Measurements from ENCODE around the gene FAM83B.

FAM83B gene

GRCh38 chr6:54920628-54921027, 74.1 kb downstream of the FAM83B start:
- Histone ChIP-seq H3K27ac (ENCODE audit: low read depth, low read length, poor library complexity, severe bottlenecking) (no peak overlapping the region), H3K4me2 (ENCODE audit: low read length) (no peak overlapping the region), H3K79me2 (ENCODE audit: insufficient read depth, low read length) (no peaks in the 10 kb centered on the region), H3K4me1 (ENCODE audit: insufficient read depth, low read length, severe bottlenecking) (no peaks in the 10 kb centered on the region), H2AFZ (ENCODE audit: low read length) (no peak overlapping the region), H3K9me3 (ENCODE audit: low read length) (no peaks in the 10 kb centered on the region), H4K20me1 (ENCODE audit: insufficient read depth, low read length) (no peaks in the 10 kb centered on the region), H3K9me2 (ENCODE audit: low read depth, low read length) (no peaks in the 10 kb centered on the region), H3K27me3 (ENCODE audit: insufficient read depth, low read length) (no peaks in the 10 kb centered on the region), H3K4me3 (ENCODE audit: low read depth, low read length, poor library complexity, severe bottlenecking) (no peak overlapping the region), H3K9ac (ENCODE audit: low read length) (no peak overlapping the region), H3F3A (ENCODE audit: insufficient read depth, low read length) (no peaks in the 10 kb centered on the region), H3K36me3 (ENCODE audit: insufficient read depth, low read length) (no peaks in the 10 kb centered on the region)
- no peak for TF ChIP-seq EZH2 (IDR thresholded peaks at IDR 0.05; ENCODE audit: borderline replicate concordance, low read length)
- no peak for TF ChIP-seq CTCF (IDR thresholded peaks at IDR 0.05; ENCODE audit: low read length)

DNA sequence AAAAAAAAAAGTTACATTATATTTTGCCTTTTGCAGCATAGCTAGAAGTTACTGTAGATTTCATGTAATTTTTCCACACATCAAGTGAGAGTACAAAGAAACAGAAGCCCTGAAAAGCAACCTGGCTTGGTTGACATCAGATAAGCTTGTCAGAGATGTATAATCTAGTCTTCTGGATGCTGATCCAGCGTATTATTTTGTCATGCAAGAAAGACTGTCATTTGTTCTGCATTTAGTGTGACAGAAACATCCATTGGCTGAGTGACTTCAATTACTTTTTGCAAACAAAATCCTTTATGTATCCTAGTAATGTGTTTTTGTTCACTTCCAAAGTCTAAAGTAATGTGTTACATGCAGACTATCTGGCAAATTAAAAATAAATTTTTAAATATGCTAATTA, 75.3 kb downstream of the FAM83B start:
- Histone ChIP-seq H3K9ac (ENCODE audit: low read length) (no peak overlapping the region), H3K27ac (ENCODE audit: low read depth, low read length, poor library complexity, severe bottlenecking) (no peak overlapping the region), H3K4me2 (ENCODE audit: low read length) (no peak overlapping the region), H2AFZ (ENCODE audit: low read length) (no peak overlapping the region), H3K79me2 (ENCODE audit: insufficient read depth, low read length) (no peaks in the 10 kb centered on the region), H3F3A (ENCODE audit: insufficient read depth, low read length) (no peaks in the 10 kb centered on the region), H3K4me1 (ENCODE audit: insufficient read depth, low read length, severe bottlenecking) (no peaks in the 10 kb centered on the region), H3K27me3 (ENCODE audit: insufficient read depth, low read length) (no peaks in the 10 kb centered on the region), H3K9me3 (ENCODE audit: low read length) (no peaks in the 10 kb centered on the region), H3K9me2 (ENCODE audit: low read depth, low read length) (no peaks in the 10 kb centered on the region), H4K20me1 (ENCODE audit: insufficient read depth, low read length) (no peaks in the 10 kb centered on the region), H3K36me3 (ENCODE audit: insufficient read depth, low read length) (no peaks in the 10 kb centered on the region), H3K4me3 (ENCODE audit: low read depth, low read length, poor library complexity, severe bottlenecking) (no peak overlapping the region)
- TF ChIP-seq CTCF (IDR thresholded peaks at IDR 0.05; ENCODE audit: low read length) (no peak), EZH2 (IDR thresholded peaks at IDR 0.05; ENCODE audit: borderline replicate concordance, low read length) (no peak)

GRCh38 chr6:54929245-54929909, 82.8 kb downstream of the FAM83B start:
- 0 out of 2 replicates have a peak, but pooled peaks cover 2% of the 10 kb centered on the region for H3K9me3 ChIP-seq (ENCODE audit: low read length)
- no peaks in the 10 kb centered on the region for H3F3A ChIP-seq (ENCODE audit: insufficient read depth, low read length)
- H3K4me3 ChIP-seq (ENCODE audit: low read depth, low read length, poor library complexity, severe bottlenecking) = no peak overlapping the region
- H3K4me1 ChIP-seq (ENCODE audit: insufficient read depth, low read length, severe bottlenecking) = no peaks in the 10 kb centered on the region
- no peaks in the 10 kb centered on the region for H3K36me3 ChIP-seq (ENCODE audit: insufficient read depth, low read length)
- no peak overlapping the region for H3K27ac ChIP-seq (ENCODE audit: low read depth, low read length, poor library complexity, severe bottlenecking)
- no peaks in the 10 kb centered on the region for H3K79me2 ChIP-seq (ENCODE audit: insufficient read depth, low read length)
- H3K4me2 ChIP-seq (ENCODE audit: low read length) = no peak overlapping the region
- no peak overlapping the region for H3K9ac ChIP-seq (ENCODE audit: low read length)
- no peak overlapping the region for H2AFZ ChIP-seq (ENCODE audit: low read length)
- no peaks in the 10 kb centered on the region for H4K20me1 ChIP-seq (ENCODE audit: insufficient read depth, low read length)
- TF ChIP-seq EZH2 (IDR thresholded peaks at IDR 0.05; ENCODE audit: borderline replicate concordance, low read length) (no peak), CTCF (IDR thresholded peaks at IDR 0.05; ENCODE audit: low read length) (no peak)
- H3K9me2 ChIP-seq (ENCODE audit: low read depth, low read length) = no peaks in the 10 kb centered on the region
- no peaks in the 10 kb centered on the region for H3K27me3 ChIP-seq (ENCODE audit: insufficient read depth, low read length)
